K562 (cell line): ENCODE measurements around the gene S100P. TPM values are rescaled to one million over a fixed set of nuclear protein-coding genes. Genes with fewer than 3 reads are reported as not detected.

ENCODE experiments used
- CBX5 ChIP-seq: IDR thresholded peaks from 2 replicates; pipeline ENCODE4 v1.6.1; 2014; ENCODE audit warnings: low read depth, borderline replicate concordance
- CHCHD3 ChIP-seq: fragments of 250-450 bp; sonication (Bioruptor Pico); IDR thresholded peaks from 2 replicates; pipeline ENCODE4 v2.1.2; 2022; ENCODE audit warnings: mild to moderate bottlenecking
- EWSR1 ChIP-seq: fragments of 450-650 bp; IDR thresholded peaks from 2 replicates; pipeline ENCODE4 v1.6.1; 2018; ENCODE audit warnings: borderline replicate concordance, mild to moderate bottlenecking, low read depth, moderate library complexity; ENCODE audit not compliant: partially characterized antibody
- FOXK1 ChIP-seq: sonication (generic); formaldehyde crosslinking; IDR thresholded peaks from 2 replicates; pipeline ENCODE4 v1.8.0; 2022; ENCODE audit warnings: missing genetic modification reagents, mild to moderate bottlenecking, borderline replicate concordance
- FOXM1 ChIP-seq, 2 experiments: fragments of 450-650 bp in 1 of 2; sonication (generic) in 1 of 2; formaldehyde crosslinking in 1 of 2; IDR thresholded peaks; 2 replicates each; pipeline versions ENCODE4 v1.6.1 to v1.9.0; 2017 to 2022; ENCODE audit warnings: low read depth in 2 of 2, mild to moderate bottlenecking in 2 of 2, missing genetic modification reagents in 1 of 2, moderate library complexity in 1 of 2
- GTF2E2 ChIP-seq: fragments of 200-800 bp; sonication (Bioruptor generic); IDR thresholded peaks from 2 replicates; pipeline ENCODE4 v1.6.1; 2016; ENCODE audit warnings: missing genetic modification characterization, missing compliant biosample characterization
- KLF10 ChIP-seq: fragments of 250-450 bp; sonication (Bioruptor Pico); IDR thresholded peaks from 2 replicates; pipeline ENCODE4 v1.6.1; 2021; ENCODE audit warnings: matching md5 sums
- KLF16 ChIP-seq: IDR thresholded peaks from 2 replicates; pipeline ENCODE4 v1.6.1; 2016; ENCODE audit warnings: antibody characterized with exemption
- L3MBTL2 ChIP-seq: fragments of 450-650 bp; IDR thresholded peaks from 2 replicates; pipeline ENCODE4 v1.6.1; 2016; ENCODE audit warnings: mild to moderate bottlenecking, moderate library complexity
- MAFF ChIP-seq: IDR thresholded peaks from 2 replicates; pipeline ENCODE4 v1.6.1; 2012; ENCODE audit warnings: low read length, improper control_type of control experiment
- MEIS2 ChIP-seq: fragments of 450-650 bp; IDR thresholded peaks from 2 replicates; pipeline ENCODE4 v1.6.1; 2014; ENCODE audit warnings: mild to moderate bottlenecking; ENCODE audit not compliant: partially characterized antibody
- MTA3 ChIP-seq: fragments of 450-650 bp; formaldehyde crosslinking; IDR thresholded peaks from 2 replicates; pipeline ENCODE4 v1.6.1; 2017; ENCODE audit warnings: mild to moderate bottlenecking, borderline replicate concordance
- NFIC ChIP-seq: fragments of 450-650 bp; IDR thresholded peaks from 2 replicates; pipeline ENCODE4 v1.6.1; 2017; ENCODE audit warnings: mild to moderate bottlenecking, inconsistent platforms
- NRF1 ChIP-seq, 2 experiments: fragments of 450-650 bp; IDR thresholded peaks in 1 of 2; conservative IDR thresholded peaks in 1 of 2; 2 replicates each; pipeline ENCODE4 v1.6.1; 2014; ENCODE audit warnings: mild to moderate bottlenecking in 2 of 2
- PHF20 ChIP-seq: fragments of 450-650 bp; IDR thresholded peaks from 2 replicates; pipeline ENCODE4 v1.6.1; 2018; ENCODE audit not compliant: partially characterized antibody
- PHF21A ChIP-seq: fragments of 450-650 bp; IDR thresholded peaks from 2 replicates; pipeline ENCODE4 v1.6.1; 2017; ENCODE audit warnings: low read depth, borderline replicate concordance
- RCOR1 ChIP-seq, 2 experiments: IDR thresholded peaks; 2 replicates each; pipeline ENCODE4 v1.6.1; 2012; ENCODE audit warnings: low read depth in 2 of 2, low read length in 2 of 2, borderline replicate concordance in 1 of 2, improper control_type of control experiment in 1 of 2
- SNRNP70 ChIP-seq: fragments of 200-400 bp; formaldehyde crosslinking; optimal IDR thresholded peaks from 2 replicates; pipeline ENCODE3; 2017; ENCODE audit warnings: low read depth, low read length
- YY1 ChIP-seq, 3 experiments: IDR thresholded peaks; 2 replicates each; pipeline ENCODE4 v1.6.1; 2011; ENCODE audit warnings: low read length in 2 of 3, mild to moderate bottlenecking in 2 of 3, moderate library complexity in 2 of 3, borderline replicate concordance in 1 of 3, control low read depth in 1 of 3, low read depth in 1 of 3; ENCODE audit not compliant: insufficient read depth in 3 of 3, insufficient replicate concordance in 2 of 3, control insufficient read depth in 1 of 3, insufficient read length in 1 of 3; ENCODE audit errors: extremely low read depth in 1 of 3
- ZC3H4 ChIP-seq: sonication (generic); formaldehyde crosslinking; IDR thresholded peaks from 2 replicates; pipeline ENCODE4 v1.9.0; 2021; ENCODE audit warnings: missing genetic modification reagents, borderline replicate concordance
- ZFP1 ChIP-seq: fragments of 450-650 bp; formaldehyde crosslinking; IDR thresholded peaks from 2 replicates; pipeline ENCODE4 v1.4.0; 2020; ENCODE audit warnings: mild to moderate bottlenecking, mixed read lengths
- ZNF143 ChIP-seq: sonication (generic); formaldehyde crosslinking; IDR thresholded peaks from 2 replicates; pipeline ENCODE4 v1.9.0; 2022; ENCODE audit warnings: mild to moderate bottlenecking, missing genetic modification reagents
- ZNF324 ChIP-seq: fragments of 250-450 bp; sonication (Bioruptor Pico); IDR thresholded peaks from 2 replicates; pipeline ENCODE4 v1.4.0; 2020; ENCODE audit warnings: mild to moderate bottlenecking
- ZNF583 ChIP-seq: fragments of 250-450 bp; sonication (Bioruptor Pico); IDR thresholded peaks from 2 replicates; pipeline ENCODE4 v1.4.0; 2020
- ZNF717 ChIP-seq: fragments of 250-450 bp; sonication (Bioruptor Pico); IDR thresholded peaks from 2 replicates; pipeline ENCODE4 v1.5.0; 2021
- polyA plus RNA-seq, 8 experiments: library from polyadenylated mRNA; depleted of rRNA in 4 of 8; stranded (reverse) in 5 of 8; unstranded in 3 of 8; fragments of >200 nt; fragmentation: Nextera tagmentation in 2 of 8; fragmentation: Illumina TruSeq in 1 of 8; extraction: Ambion mirVana in 2 of 8; extraction: Trizol in 1 of 8; gene quantifications; 2 replicates each; pipeline versions ENCODE4 v1.2.1 to v1.2.3, GENCODE V29; 2011 to 2014; ENCODE audit warnings: inconsistent platforms in 1 of 8, missing spikeins in 1 of 8
- total RNA-seq, 7 experiments: library from RNA; depleted of rRNA in 6 of 7; stranded (reverse); fragments of >200 nt in 6 of 7; fragmentation: Illumina TruSeq in 2 of 7; extraction: Trizol in 2 of 7; gene quantifications; 2 replicates each; pipeline versions ENCODE4 v1.2.1 to v1.2.3, GENCODE V29; 2011 to 2021; ENCODE audit warnings: low replicate concordance in 1 of 7
- TF ChIP-seq, protein P1 (sequence below): fragments of 450-650 bp; formaldehyde crosslinking; IDR thresholded peaks from 2 replicates; pipeline ENCODE4 v1.4.0; 2020; ENCODE audit warnings: mild to moderate bottlenecking, moderate library complexity
- TF ChIP-seq, protein P2 (sequence below): sonication (generic); formaldehyde crosslinking; IDR thresholded peaks from 2 replicates; pipeline ENCODE4 v1.5.0; 2020; ENCODE audit warnings: missing genetic modification reagents

Gene S100P
- total and polyA plus RNA-seq, 9 of the 15 experiments (the other 6 are each of a cell fraction or from before 2014, with no cell fraction given): 4.1 to 23.8 (median 7.5) TPM

DNA sequence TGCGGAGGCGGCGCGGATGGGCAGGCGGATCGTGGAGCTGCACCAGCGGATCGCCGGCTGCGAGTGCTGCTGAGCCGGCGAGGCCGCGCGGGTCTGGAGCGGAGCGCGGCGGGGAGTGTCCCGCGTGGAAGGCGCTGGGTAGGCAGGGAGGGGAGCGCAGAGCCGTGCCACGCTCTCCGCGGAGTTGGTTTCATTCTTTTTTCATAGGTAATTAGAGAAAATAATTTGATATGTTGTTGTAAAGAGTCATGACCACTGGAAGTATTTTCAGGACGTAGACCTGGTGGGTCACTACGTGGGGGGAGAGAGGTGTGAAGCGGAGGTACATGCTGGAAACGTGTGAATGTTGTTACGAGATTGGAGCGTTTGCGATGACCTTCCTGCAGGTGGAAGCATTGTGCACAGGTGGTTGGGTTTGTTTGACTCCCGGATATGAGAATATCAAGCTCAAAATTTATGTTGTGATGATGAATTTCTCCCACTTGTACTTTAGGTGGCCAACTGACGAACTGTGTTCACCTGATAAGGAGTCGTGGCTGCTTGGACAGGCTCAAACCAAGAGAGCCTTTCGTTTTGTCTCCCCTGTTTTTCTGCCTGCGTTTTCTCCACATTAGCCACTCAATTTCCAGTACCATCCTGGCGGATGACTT lies 19.1 kb upstream of the S100P start (continued):
- peak in 1 of 2 experiments; percentile 63; a peak in 1 of 4 replicates for TF ChIP-seq RCOR1 (IDR thresholded peaks at IDR 0.05; ENCODE audit: borderline replicate concordance in 1 of 2, low read depth in 2 of 2, low read length in 2 of 2)
- no peak for TF ChIP-seq CHCHD3
- TF ChIP-seq, protein P1, sequence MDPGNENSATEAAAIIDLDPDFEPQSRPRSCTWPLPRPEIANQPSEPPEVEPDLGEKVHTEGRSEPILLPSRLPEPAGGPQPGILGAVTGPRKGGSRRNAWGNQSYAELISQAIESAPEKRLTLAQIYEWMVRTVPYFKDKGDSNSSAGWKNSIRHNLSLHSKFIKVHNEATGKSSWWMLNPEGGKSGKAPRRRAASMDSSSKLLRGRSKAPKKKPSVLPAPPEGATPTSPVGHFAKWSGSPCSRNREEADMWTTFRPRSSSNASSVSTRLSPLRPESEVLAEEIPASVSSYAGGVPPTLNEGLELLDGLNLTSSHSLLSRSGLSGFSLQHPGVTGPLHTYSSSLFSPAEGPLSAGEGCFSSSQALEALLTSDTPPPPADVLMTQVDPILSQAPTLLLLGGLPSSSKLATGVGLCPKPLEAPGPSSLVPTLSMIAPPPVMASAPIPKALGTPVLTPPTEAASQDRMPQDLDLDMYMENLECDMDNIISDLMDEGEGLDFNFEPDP (CRISPR knock-in tag): no peak
- no peak for TF ChIP-seq ZNF583 (CRISPR knock-in tag)
- TF ChIP-seq NRF1 (conservative IDR thresholded peaks at IDR 0.05 in 1 of 2, IDR thresholded peaks at IDR 0.05 in 1 of 2): no peak
- TF ChIP-seq ZNF717 (CRISPR knock-in tag): no peak
- TF ChIP-seq MTA3: peak; percentile 51
- no peak for TF ChIP-seq YY1 (IDR thresholded peaks at IDR 0.05; ENCODE audit: borderline replicate concordance in 1 of 3, control insufficient read depth in 1 of 3, extremely low read depth in 1 of 3, insufficient read depth in 3 of 3, insufficient read length in 1 of 3, insufficient replicate concordance in 2 of 3, low read depth in 1 of 3, low read length in 2 of 3)
- TF ChIP-seq PHF21A: 0 out of 2 replicates have a peak, but pooled peaks have one; percentile 26
- peak; percentile 79 for TF ChIP-seq L3MBTL2
- no peak for TF ChIP-seq SNRNP70
- TF ChIP-seq, protein P2, sequence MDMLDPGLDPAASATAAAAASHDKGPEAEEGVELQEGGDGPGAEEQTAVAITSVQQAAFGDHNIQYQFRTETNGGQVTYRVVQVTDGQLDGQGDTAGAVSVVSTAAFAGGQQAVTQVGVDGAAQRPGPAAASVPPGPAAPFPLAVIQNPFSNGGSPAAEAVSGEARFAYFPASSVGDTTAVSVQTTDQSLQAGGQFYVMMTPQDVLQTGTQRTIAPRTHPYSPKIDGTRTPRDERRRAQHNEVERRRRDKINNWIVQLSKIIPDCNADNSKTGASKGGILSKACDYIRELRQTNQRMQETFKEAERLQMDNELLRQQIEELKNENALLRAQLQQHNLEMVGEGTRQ: no peak
- no peak for TF ChIP-seq MAFF
- no peak for TF ChIP-seq EWSR1
- TF ChIP-seq FOXK1 (CRISPR knock-in tag): no peak
- TF ChIP-seq KLF10 (CRISPR knock-in tag): no peak
- TF ChIP-seq GTF2E2 (tag): no peak
- TF ChIP-seq NFIC: peak; percentile 26; the same call in 1 of the 2 replicates
- TF ChIP-seq MEIS2: peak; percentile 92
- no peak for TF ChIP-seq ZNF143 (CRISPR knock-in tag)
- no peak for TF ChIP-seq ZFP1 (CRISPR knock-in tag)
- no peak for TF ChIP-seq ZNF324 (CRISPR knock-in tag)
- 0 out of 2 replicates have a peak, but pooled peaks have one; percentile 12 for TF ChIP-seq KLF16
- no peak for TF ChIP-seq FOXM1 (IDR thresholded peaks at IDR 0.05; ENCODE audit: low read depth)
- no peak for TF ChIP-seq FOXM1 (CRISPR knock-in tag; IDR thresholded peaks at IDR 0.05; ENCODE audit: low read depth)
- no peak for TF ChIP-seq CBX5
- TF ChIP-seq PHF20: no peak
- TF ChIP-seq ZC3H4 (CRISPR knock-in tag): no peak
